Measurements from ENCODE around the gene TFDP3. TPM values are rescaled to one million over a fixed set of nuclear protein-coding genes. Genes with fewer than 3 reads are reported as not detected.

TFDP3 gene
- total and polyA plus RNA-seq, 4 donors = not detected

GRCh38 chrX:133232331-133232730, 14.2 kb upstream of the TFDP3 start (continued):
- TF ChIP-seq SP1 (IDR thresholded peaks at IDR 0.05) = no peak
- no peak for TF ChIP-seq RXRA (IDR thresholded peaks at IDR 0.05)
- no peak for TF ChIP-seq YY1 (IDR thresholded peaks at IDR 0.05)
- no peak for TF ChIP-seq HNF4G (IDR thresholded peaks at IDR 0.05)

- no peaks in the 10 kb centered on the region for H3K4me1 ChIP-seq (ENCODE audit: control insufficient read depth in 4 of 4, insufficient read depth in 4 of 4, low read length in 3 of 4)
- WGBS = 87% methylated on average over 4 of the region's 4 CpGs
- no peaks in the 10 kb centered on the region for H3K9me3 ChIP-seq (ENCODE audit: control insufficient read depth in 4 of 4, low read length in 3 of 4)
- no peaks in the 10 kb centered on the region for H3K27me3 ChIP-seq (ENCODE audit: control insufficient read depth in 4 of 4, insufficient read depth in 4 of 4, low read length in 3 of 4)
- TF ChIP-seq CTCF (IDR thresholded peaks at IDR 0.05; ENCODE audit: low read depth, low read length, missing input control) = no peak
- no peak for TF ChIP-seq RXRA (IDR thresholded peaks at IDR 0.05)
- TF ChIP-seq FOXA2 (IDR thresholded peaks at IDR 0.05) = no peak
- TF ChIP-seq NR2F2 (IDR thresholded peaks at IDR 0.05) = no peak
- no peak for TF ChIP-seq EGR1 (IDR thresholded peaks at IDR 0.05; ENCODE audit: low read depth in 2 of 2)
- no peak for TF ChIP-seq MAX (IDR thresholded peaks at IDR 0.05)
- no peak for TF ChIP-seq HNF4A (conservative IDR thresholded peaks at IDR 0.05)
- no peak for TF ChIP-seq ZBTB33 (IDR thresholded peaks at IDR 0.05)
- no peak for TF ChIP-seq JUND (IDR thresholded peaks at IDR 0.05)
- no peak for TF ChIP-seq TAF1 (conservative IDR thresholded peaks at IDR 0.05)
- no peak for TF ChIP-seq RAD21 (IDR thresholded peaks at IDR 0.05)
- no peak for TF ChIP-seq YY1 (IDR thresholded peaks at IDR 0.05)
- TF ChIP-seq ATF3 (IDR thresholded peaks at IDR 0.05) = no peak
- TF ChIP-seq REST (IDR thresholded peaks at IDR 0.05) = no peak
- no peak for TF ChIP-seq HNF4G (IDR thresholded peaks at IDR 0.05)
- no peak overlapping the region for H3K9ac ChIP-seq (ENCODE audit: low read depth in 1 of 2, low read length in 2 of 2)
- no peak overlapping the region for H3K4me3 ChIP-seq (ENCODE audit: low read depth in 1 of 3, low read length in 3 of 3)
- H3K27ac ChIP-seq (ENCODE audit: low read depth in 1 of 2, low read length in 2 of 2) = no peak overlapping the region
- H3K36me3 ChIP-seq (ENCODE audit: control insufficient read depth in 4 of 4, insufficient read depth in 3 of 4, low read depth in 1 of 4, low read length in 3 of 4) = no peaks in the 10 kb centered on the region
- no peak for DNase-seq (ENCODE audit: low spot score)
Measured at GRCh38 chrX:133229361-133229760, 11.2 kb upstream of the TFDP3 start.
